ENCODE measurements around the gene MSL3.

The MSL3 gene

GRCh38 chrX:11759461-11760311 lies 1.6 kb downstream of the MSL3 start:
- DNase-seq (ENCODE audit: low read depth, low spot score), result peak; percentile 64

- DNase-seq (ENCODE audit: low read depth, low spot score), result no peak
These were observed 2.9 kb downstream of the MSL3 start for GRCh38 chrX:11760958-11761357.

DNA sequence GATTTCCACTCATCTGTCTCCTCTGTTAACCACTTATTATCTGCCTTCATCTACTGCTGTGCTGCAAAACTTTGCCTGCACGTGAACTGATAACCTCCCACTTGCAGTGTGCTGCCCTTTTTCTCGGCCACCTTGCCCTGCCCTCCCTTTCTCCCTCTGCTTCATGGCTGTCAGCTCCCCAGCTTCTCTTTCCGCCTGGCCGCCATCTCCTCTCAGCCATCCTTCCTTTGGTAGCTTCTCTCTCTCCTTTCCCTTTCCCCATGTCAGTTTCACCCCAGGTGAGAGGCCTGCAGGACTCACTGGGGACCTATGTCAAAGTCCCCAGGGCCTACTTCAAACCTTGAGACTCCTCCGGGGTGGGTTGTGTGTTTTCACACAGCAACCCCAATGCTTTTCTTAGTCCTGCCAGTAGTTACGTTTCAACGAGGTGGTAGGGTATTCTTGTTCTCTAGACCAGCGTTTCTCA lies 6.6 kb downstream of the MSL3 start:
- DNase-seq (ENCODE audit: low read depth, low spot score), result no peak

DNA sequence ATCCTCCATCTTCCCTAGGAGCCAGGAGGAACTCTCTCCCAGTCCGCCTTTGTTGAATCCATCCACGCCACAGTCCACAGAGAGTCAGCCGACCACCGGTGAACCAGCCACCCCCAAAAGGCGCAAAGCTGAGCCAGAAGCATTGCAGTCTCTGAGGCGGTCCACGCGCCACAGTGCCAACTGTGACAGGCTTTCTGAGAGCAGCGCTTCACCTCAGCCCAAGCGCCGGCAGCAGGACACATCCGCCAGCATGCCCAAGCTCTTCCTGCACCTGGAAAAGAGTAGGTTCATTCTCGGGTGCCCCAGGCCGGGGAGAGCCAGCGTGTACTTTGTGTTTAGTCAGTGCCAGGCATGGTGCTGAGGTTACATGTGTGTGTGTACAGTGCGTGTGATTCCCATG lies 7.4 kb downstream of the MSL3 start:
- no peak for DNase-seq (ENCODE audit: low read depth, low spot score)

DNA sequence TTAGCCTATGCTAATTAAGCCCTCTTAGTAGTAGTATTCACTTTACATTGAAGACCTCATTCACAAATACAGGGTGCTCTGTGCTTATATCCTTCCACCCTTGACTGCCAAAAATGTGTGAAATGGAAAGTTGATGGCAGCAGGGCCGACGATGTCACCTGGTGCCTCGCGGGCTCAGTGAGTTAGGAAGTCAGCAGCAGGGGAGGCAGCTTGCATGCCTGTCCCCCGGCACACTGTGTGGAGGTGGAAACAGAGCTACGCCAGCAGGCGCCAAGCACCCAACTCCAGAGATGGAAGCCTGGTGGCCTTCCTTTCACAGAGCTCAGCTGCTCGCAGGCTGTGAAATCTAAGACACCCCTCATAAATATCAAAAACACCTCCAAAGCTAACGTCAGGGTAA lies 8.4 kb downstream of the MSL3 start:
- no peak for DNase-seq (ENCODE audit: low read depth, low spot score)

DNA sequence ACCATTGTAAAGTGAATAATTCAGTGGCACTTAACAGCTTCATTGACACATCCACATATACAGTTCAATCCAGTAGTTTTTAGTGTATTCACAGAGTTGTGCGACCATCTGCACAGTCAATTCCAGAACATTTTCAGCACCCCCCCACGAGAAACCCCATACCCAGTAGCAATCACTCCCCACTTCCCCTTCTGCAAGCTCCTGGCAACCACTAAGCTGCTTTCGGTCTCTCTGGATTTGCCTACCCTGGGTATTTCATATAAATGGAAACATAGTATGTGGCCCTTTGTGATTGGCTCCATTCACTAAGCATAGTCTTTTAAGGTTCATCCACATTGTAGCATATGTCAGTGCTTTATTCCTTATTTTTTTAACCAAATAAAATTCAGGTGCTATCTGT lies 10.0 kb downstream of the MSL3 start:
- DNase-seq (ENCODE audit: low read depth, low spot score), result no peak

DNA sequence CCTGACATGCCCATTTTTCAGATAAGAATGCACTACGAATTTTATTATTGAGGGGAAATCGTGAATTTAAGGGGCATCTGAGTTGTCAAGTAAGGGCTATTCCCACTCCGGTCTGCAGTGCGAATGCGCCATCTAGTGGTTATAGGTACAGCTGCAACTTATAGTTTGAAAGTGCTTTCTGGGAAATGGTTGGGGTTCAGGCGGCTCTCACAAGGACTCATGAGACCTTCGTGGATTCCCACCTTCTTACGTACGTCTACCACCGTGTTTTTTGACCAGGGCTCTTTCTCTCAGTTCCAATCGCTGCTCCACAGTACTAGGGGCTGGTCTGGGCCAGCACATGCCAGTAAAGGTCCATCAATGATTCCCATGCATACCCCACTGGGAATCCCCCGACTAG lies 12.3 kb downstream of the MSL3 start:
- no peak for DNase-seq (ENCODE audit: low read depth, low spot score)

- no peak for DNase-seq (ENCODE audit: low read depth, low spot score)
These were observed 20.2 kb downstream of the MSL3 start for GRCh38 chrX:11778230-11778629.

- no peak for DNase-seq (ENCODE audit: low read depth, low spot score)
These were observed 23.1 kb downstream of the MSL3 start for GRCh38 chrX:11781133-11781532.

GRCh38 chrX:11781734-11782370 lies 23.8 kb downstream of the MSL3 start:
- no peak for DNase-seq (ENCODE audit: low read depth, low spot score)

DNA sequence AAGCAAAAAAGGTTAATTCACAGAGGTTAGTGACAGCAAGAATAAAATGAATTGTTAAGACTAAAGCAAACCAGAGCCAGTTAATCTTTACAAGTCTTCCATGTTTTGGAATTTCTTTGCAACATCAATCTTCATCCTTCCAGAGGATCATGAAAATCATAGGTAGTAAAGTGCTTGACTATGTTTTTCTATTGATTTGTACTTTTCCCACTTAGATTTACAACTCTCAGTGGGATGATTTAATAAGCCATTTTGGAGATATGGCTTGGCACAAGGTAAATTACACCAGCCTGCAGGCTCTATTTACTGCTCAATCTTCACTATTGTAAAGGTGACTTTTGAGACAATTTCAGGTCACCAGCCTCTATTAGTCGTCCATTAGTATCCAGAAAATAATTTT lies 26.5 kb downstream of the MSL3 start:
- DNase-seq (ENCODE audit: low read depth, low spot score), result no peak

- no peak for DNase-seq (ENCODE audit: low read depth, low spot score)
These were observed 28.8 kb downstream of the MSL3 start for GRCh38 chrX:11786862-11787261.

DNA sequence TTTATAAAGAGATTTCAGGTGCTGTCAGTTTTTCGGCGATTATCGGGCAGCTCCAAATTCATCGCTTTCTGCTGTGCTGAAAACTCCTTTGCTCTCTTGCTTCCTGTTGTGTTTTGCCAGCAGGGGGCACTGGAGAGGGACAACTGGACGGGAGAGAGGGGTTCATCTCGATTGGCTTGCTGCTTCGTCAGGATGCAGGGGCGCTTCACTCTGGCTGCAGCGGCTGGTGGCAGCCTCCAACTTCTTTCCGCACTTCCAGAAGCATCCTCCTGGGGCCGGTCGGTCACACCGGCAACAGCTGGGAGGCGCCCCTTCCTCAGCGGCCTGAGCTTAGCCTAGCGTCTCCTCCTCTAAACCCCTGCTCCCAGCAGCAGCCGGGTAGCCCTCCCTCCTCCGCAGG lies 29.5 kb downstream of the MSL3 start:
- peak; percentile 1 for DNase-seq (ENCODE audit: low read depth, low spot score)

GRCh38 chrX:11789809-11790208 lies 31.8 kb downstream of the MSL3 start:
- DNase-seq (ENCODE audit: low read depth, low spot score), result no peak

GRCh38 chrX:11791090-11791489 lies 33.1 kb downstream of the MSL3 start:
- DNase-seq (ENCODE audit: low read depth, low spot score), result no peak

- DNase-seq (ENCODE audit: low read depth, low spot score), result no peak
These were observed 33.5 kb downstream of the MSL3 start for GRCh38 chrX:11791537-11791936.

GRCh38 chrX:11792461-11793421 lies 34.7 kb downstream of the MSL3 start:
- DNase-seq (ENCODE audit: low read depth, low spot score), result no peak

DNA sequence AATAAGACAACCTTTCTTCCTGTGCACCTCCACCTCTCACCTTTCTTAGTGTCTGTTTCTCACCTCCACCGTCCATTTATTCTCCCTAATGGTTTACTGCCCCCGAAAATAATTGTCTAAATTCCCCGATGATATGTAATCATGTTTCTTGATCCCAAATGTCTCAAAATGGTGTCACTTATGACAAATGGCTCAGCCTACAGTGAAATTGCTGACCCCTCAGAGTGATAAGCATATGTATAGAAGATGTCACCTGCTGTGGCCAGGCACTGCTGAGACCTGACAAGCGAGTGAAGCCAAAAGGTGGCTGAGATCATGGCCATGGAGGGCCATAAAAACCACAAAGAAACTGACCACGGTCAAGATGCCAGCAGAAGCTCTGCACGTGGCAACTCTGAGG lies 35.7 kb downstream of the MSL3 start:
- DNase-seq (ENCODE audit: low read depth, low spot score), result no peak

DNA sequence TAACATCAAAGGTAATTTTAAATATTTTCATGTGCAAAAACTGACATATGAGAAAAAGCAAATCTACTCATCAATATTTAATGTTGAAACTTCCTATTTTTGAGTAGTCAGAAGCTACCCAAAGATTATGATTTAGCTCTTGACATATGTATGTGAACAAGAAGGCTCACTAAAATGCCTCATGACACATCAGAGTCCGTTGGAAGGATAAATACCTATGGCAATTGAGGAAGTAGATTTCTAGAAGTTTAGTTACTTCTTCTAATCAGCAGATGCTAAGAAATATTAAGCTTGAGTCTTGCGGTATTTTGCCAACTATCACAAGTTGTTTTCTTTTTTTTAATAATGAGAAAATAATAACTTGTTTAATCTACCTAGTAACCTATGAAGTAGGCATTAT lies 55.3 kb downstream of the MSL3 start:
- DNase-seq (ENCODE audit: low read depth, low spot score), result no peak
